Activated gamma-delta T cell treated with Interleukin-2 at 50 U/mL for 16 hours (primary cell): ENCODE results near the gene ERBB2.

Experiments
- DNase-seq: peaks from one replicate; pipeline ENCODE4 v3.0.0-alpha.2; 2020

The ERBB2 gene

GRCh38 chr17:39769974-39770587 lies 70.2 kb downstream of the ERBB2 start:
- peak; percentile 54 for DNase-seq

- no peak for DNase-seq
These were observed 72.6 kb downstream of the ERBB2 start for GRCh38 chr17:39772415-39772814.

GRCh38 chr17:39772987-39773934 lies 73.4 kb downstream of the ERBB2 start:
- no peak for DNase-seq

GRCh38 chr17:39774047-39774446 lies 74.2 kb downstream of the ERBB2 start:
- DNase-seq = no peak

GRCh38 chr17:39775031-39775430 lies 75.2 kb downstream of the ERBB2 start:
- no peak for DNase-seq

- DNase-seq = no peak
These were observed 76.4 kb downstream of the ERBB2 start for GRCh38 chr17:39776252-39776651.

- no peak for DNase-seq
These were observed 77.9 kb downstream of the ERBB2 start for GRCh38 chr17:39777534-39778365.
